Hepatocyte (in vitro differentiated cells): Measurements from ENCODE around the gene SPART. TPM values are rescaled to one million over a fixed set of nuclear protein-coding genes. Genes with fewer than 3 reads are reported as not detected.

Experiments used
- DNase-seq: peaks from one replicate; pipeline ENCODE4 v3.0.0-alpha.2; 2016; ENCODE audit warnings: low spot score
- H2AFZ ChIP-seq: fragments of 200-600 bp; sonication (generic); 2 replicates; pipeline ENCODE4 v1.6.0; 2016; ENCODE audit warnings: antibody characterized with exemption, mild to moderate bottlenecking
- H3K27ac ChIP-seq: fragments of 200-600 bp; sonication (generic); 2 replicates; pipeline ENCODE4 v1.5.1; 2016; ENCODE audit warnings: mild to moderate bottlenecking
- H3K27me3 ChIP-seq: fragments of 200-600 bp; sonication (generic); 2 replicates; pipeline ENCODE4 v1.6.1; 2016
- H3K36me3 ChIP-seq: fragments of 200-600 bp; sonication (generic); replicated peaks from 2 replicates; pipeline ENCODE4 v1.5.1; 2016; ENCODE audit warnings: low read depth; ENCODE audit not compliant: insufficient read depth
- H3K4me1 ChIP-seq: fragments of 200-600 bp; sonication (generic); 2 replicates; pipeline ENCODE4 v1.5.1; 2016; ENCODE audit warnings: mild to moderate bottlenecking, moderate library complexity; ENCODE audit not compliant: insufficient read depth
- H3K4me2 ChIP-seq: fragments of 200-600 bp; sonication (generic); 2 replicates; pipeline ENCODE4 v1.6.0; 2016
- H3K4me3 ChIP-seq: fragments of 200-600 bp; sonication (generic); 2 replicates; pipeline ENCODE4 v1.5.1; 2016; ENCODE audit warnings: mild to moderate bottlenecking
- H3K79me2 ChIP-seq: fragments of 200-600 bp; sonication (generic); 2 replicates; pipeline ENCODE4 v1.6.0; 2017; ENCODE audit warnings: mild to moderate bottlenecking
- H3K9me2 ChIP-seq: fragments of 200-600 bp; sonication (generic); replicated peaks from 2 replicates; pipeline ENCODE4 v1.6.0; 2017; ENCODE audit warnings: mild to moderate bottlenecking; ENCODE audit not compliant: insufficient read depth
- H3K9me3 ChIP-seq: fragments of 200-600 bp; sonication (generic); 2 replicates; pipeline ENCODE4 v1.5.1; 2016; ENCODE audit warnings: low read depth, mild to moderate bottlenecking
- H4K20me1 ChIP-seq: fragments of 200-600 bp; sonication (generic); 2 replicates; pipeline ENCODE4 v1.6.0; 2016; ENCODE audit warnings: mild to moderate bottlenecking; ENCODE audit not compliant: insufficient read depth, poor library complexity, severe bottlenecking
- EZH2 ChIP-seq: fragments of 200-600 bp; sonication (generic); IDR thresholded peaks from 2 replicates; pipeline ENCODE4 v1.6.1; 2016; ENCODE audit warnings: antibody characterized with exemption, mild to moderate bottlenecking, borderline replicate concordance
- EZH2phosphoT487 ChIP-seq: fragments of 200-600 bp; sonication (generic); IDR thresholded peaks from one replicate; pipeline ENCODE4 v1.6.1; 2018; ENCODE audit warnings: antibody characterized with exemption, mild to moderate bottlenecking, low read depth, moderate library complexity; ENCODE audit not compliant: unreplicated experiment, severe bottlenecking
- WGBS: methylation state at CpG from one replicate; pipeline ENCODE4 v1.1.6; 2016; ENCODE audit warnings: low lambda C conversion rate; ENCODE audit errors: missing lambda C conversion rate; 5-methylcytosine and 5-hydroxymethylcytosine counted together
- polyA plus RNA-seq: library from polyadenylated mRNA; unstranded; fragments of >200 nt; fragmentation: Nextera tagmentation; extraction: Ambion mirVana; gene quantifications from 2 replicates; pipeline ENCODE4 v1.2.1, GENCODE V29; 2016
- total RNA-seq: library from RNA; depleted of rRNA; stranded (reverse); fragments of >200 nt; gene quantifications from 2 replicates; pipeline ENCODE4 v1.2.3, GENCODE V29; 2014
- TF ChIP-seq, protein P1 (sequence below): fragments of 200-600 bp; sonication (generic); IDR thresholded peaks from 2 replicates; pipeline ENCODE4 v1.5.1; 2016; ENCODE audit warnings: antibody characterized with exemption, mild to moderate bottlenecking; ENCODE audit not compliant: poor library complexity

Gene SPART, protein sequence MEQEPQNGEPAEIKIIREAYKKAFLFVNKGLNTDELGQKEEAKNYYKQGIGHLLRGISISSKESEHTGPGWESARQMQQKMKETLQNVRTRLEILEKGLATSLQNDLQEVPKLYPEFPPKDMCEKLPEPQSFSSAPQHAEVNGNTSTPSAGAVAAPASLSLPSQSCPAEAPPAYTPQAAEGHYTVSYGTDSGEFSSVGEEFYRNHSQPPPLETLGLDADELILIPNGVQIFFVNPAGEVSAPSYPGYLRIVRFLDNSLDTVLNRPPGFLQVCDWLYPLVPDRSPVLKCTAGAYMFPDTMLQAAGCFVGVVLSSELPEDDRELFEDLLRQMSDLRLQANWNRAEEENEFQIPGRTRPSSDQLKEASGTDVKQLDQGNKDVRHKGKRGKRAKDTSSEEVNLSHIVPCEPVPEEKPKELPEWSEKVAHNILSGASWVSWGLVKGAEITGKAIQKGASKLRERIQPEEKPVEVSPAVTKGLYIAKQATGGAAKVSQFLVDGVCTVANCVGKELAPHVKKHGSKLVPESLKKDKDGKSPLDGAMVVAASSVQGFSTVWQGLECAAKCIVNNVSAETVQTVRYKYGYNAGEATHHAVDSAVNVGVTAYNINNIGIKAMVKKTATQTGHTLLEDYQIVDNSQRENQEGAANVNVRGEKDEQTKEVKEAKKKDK
- total RNA-seq = 96.4 and 107 TPM in 2 replicates
- 83.2 and 86.7 TPM in 2 replicates for polyA plus RNA-seq

DNA sequence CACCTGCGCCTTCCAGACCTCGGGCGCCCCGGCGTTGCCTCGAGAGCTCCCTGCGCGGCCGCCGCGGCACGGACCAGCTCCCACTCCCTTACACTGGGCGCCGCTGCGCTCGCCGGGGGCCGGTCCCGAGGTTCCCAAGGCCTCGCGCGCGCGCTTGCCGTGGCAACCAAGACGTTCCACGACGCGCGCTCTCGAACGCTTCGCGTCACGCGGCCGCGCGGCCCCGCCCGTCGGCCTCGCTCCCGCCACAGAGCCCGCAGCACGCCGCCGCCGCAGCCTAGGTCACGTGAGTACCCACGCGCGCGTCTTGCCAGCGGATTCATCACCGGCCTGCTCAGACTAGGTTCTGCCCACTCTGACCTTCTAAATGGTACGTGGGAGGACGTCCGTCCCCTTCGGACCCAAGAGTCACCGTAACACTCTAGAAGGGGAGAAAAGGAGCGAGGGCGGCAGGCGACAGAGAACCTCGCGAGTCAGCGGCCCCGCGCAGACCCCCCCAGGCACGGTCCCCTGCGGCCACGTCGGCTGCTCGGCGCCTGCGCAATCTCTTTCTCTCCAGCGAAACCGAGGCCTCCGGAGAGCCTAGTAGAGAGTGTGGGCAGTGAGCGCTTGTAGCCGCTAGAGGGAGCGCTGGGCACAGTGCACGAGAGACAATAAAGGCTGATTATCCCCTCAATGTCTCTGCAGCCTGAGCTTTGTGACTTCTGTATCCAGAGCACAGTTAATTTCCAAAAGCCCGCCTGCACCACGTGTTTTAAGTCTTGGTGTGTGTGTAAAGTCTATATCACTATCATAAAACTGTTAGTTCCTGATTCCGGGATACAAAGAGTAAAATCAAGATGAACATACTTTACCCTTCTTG is at the start of gene SPART:
Gene SPART, minus strand, starts transcription at position 173 of the 862 bp plus-strand sequence. CDS start 10,564 bp downstream, outside the sequence.
- Histone ChIP-seq H3K27ac (peak within 1 kb of the TSS; percentile 99), H3K36me3 (no peaks in the 10 kb centered on the region), H3K4me3 (peak within 1 kb of the TSS; percentile 96), H2AFZ (peak within 1 kb of the TSS; percentile 96), H4K20me1 (peaks cover 11% of the 10 kb centered on the region), H3K9me2 (no peaks in the 10 kb centered on the region), H3K79me2 (peaks cover 45% of the 10 kb centered on the region), H3K9me3 (no peaks in the 10 kb centered on the region), H3K27me3 (no peaks in the 10 kb centered on the region), H3K4me2 (peak within 1 kb of the TSS; percentile 83), H3K4me1 (peaks cover 3% of the 10 kb centered on the region)
- under 1% methylated on average over 68 of the region's 86 CpGs for WGBS
- DNase-seq = peak; percentile 96
- no peak for TF ChIP-seq EZH2
- TF ChIP-seq, protein P1, sequence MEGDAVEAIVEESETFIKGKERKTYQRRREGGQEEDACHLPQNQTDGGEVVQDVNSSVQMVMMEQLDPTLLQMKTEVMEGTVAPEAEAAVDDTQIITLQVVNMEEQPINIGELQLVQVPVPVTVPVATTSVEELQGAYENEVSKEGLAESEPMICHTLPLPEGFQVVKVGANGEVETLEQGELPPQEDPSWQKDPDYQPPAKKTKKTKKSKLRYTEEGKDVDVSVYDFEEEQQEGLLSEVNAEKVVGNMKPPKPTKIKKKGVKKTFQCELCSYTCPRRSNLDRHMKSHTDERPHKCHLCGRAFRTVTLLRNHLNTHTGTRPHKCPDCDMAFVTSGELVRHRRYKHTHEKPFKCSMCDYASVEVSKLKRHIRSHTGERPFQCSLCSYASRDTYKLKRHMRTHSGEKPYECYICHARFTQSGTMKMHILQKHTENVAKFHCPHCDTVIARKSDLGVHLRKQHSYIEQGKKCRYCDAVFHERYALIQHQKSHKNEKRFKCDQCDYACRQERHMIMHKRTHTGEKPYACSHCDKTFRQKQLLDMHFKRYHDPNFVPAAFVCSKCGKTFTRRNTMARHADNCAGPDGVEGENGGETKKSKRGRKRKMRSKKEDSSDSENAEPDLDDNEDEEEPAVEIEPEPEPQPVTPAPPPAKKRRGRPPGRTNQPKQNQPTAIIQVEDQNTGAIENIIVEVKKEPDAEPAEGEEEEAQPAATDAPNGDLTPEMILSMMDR = peak; percentile 100

DNA sequence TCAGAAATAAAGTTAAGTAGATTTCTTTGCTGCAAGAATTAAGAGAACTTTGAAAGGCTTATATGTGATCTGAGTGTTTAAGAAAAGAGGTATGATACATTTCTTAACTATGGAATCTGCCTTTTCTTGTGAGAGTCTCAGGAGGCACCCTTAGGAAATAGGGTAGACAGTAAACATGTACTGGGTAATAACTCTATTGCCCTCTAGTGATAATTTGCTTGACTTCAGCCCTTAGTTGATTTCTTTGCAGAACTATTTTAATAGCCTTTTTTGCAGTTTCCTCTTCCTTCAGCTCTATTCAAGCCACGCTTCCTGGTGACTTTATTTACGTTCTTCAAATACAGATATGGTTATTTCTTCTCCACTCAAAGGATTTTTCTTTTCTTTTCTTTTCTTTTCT is 49.1 kb upstream of the SPART start:
- Histone ChIP-seq H3K9me3 (no peaks in the 10 kb centered on the region), H3K36me3 (no peaks in the 10 kb centered on the region), H2AFZ (no peak overlapping the region), H3K27me3 (no peaks in the 10 kb centered on the region), H3K4me2 (no peak overlapping the region), H3K4me1 (no peaks in the 10 kb centered on the region), H3K4me3 (no peak overlapping the region), H3K9me2 (no peaks in the 10 kb centered on the region), H3K79me2 (no peaks in the 10 kb centered on the region), H4K20me1 (no peaks in the 10 kb centered on the region), H3K27ac (no peak overlapping the region)
- 49% methylated on average over 2 of the region's 2 CpGs for WGBS
- peak; percentile 50 for DNase-seq
- no peak for TF ChIP-seq EZH2
- TF ChIP-seq, protein P1 = peak; percentile 53

DNA sequence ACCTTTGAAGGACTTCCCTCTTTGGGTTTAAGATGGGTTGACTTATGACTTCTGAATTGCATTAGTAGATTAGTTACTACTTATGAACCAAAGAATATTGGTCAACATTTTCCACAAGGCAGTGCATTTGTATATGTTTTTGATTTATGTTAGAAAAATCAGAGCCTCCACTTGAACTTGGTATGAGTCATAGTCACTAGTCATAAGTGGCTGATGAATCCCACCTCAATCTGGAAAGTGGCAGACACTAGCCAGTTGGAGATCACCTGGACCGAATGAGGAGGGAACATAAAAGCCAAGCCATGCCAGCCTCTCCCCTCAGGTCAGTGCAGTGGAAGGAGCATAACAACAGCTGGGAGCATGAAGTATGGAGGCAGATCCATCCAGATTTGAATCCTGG is 39.3 kb upstream of the SPART start:
- Histone ChIP-seq H3K4me1 (no peaks in the 10 kb centered on the region), H3K4me2 (no peak overlapping the region), H3K27me3 (peaks cover 4% of the 10 kb centered on the region), H3K79me2 (no peaks in the 10 kb centered on the region), H3K9me2 (no peaks in the 10 kb centered on the region), H3K9me3 (no peaks in the 10 kb centered on the region), H2AFZ (no peak overlapping the region), H3K4me3 (no peak overlapping the region), H3K27ac (no peak overlapping the region), H4K20me1 (no peaks in the 10 kb centered on the region), H3K36me3 (no peaks in the 10 kb centered on the region)
- WGBS = 77% methylated on average over 1 of the region's 1 CpG
- DNase-seq = no peak
- TF ChIP-seq, protein P1 = no peak
- TF ChIP-seq EZH2 = no peak
- TF ChIP-seq EZH2phosphoT487 = no peak
